ENCODE results near the gene DKK2.

DNA sequence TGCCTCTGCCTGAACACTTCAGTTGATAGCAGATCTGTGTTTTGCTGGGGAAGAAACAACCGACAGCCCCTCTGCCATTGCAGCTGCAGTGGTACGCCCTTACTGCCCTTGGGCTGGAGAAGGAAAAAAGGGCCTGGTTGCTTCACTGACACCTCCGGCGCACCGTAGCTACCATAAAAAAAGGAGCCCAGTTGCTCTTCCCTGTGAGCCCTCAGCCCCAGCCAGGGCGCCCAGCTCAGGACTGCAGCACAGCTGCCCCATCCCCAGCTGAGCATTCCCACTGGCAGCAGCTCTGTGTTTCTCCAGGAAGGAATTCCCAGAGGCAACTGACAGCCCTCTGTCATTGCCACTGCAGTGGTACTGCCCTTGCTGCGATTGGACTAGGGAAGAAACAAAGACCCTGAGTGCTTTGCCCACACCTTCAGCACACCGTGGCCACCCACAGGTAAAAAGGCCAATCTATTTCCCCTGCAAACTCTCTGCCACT, 142.7 kb downstream of the DKK2 start:
- TF ChIP-seq POLR2A (IDR thresholded peaks at IDR 0.05; ENCODE audit: low read depth, low read length): no peak
- no peak for TF ChIP-seq SPI1 (IDR thresholded peaks at IDR 0.05; ENCODE audit: low read depth, low read length)
- no peak for TF ChIP-seq TAF1 (IDR thresholded peaks at IDR 0.05; ENCODE audit: low read depth, low read length)
